ENCODE data around the gene ARMC9. TPM values are rescaled to one million over a fixed set of nuclear protein-coding genes. Genes with fewer than 3 reads are reported as not detected.

ARMC9 gene
- total RNA-seq, 1 experiment from 2014 or later: 16.4 TPM

- POLR2A ChIA-PET: no interaction called here
- CTCF ChIA-PET: no interaction called here
- no peaks in the 10 kb centered on the region for H4K20me1 ChIP-seq (ENCODE audit: insufficient read depth)
- H3K36me3 ChIP-seq (ENCODE audit: control insufficient read depth in 1 of 2, insufficient read depth in 2 of 2, low read length in 2 of 2): no peaks in the 10 kb centered on the region
- H2AFZ ChIP-seq (ENCODE audit: low read depth, low read length, poor library complexity, severe bottlenecking): no peak overlapping the region
- intact Hi-C loops (cut with micrococcal nuclease): no loop called here
- H3K9ac ChIP-seq (ENCODE audit: low read length): no peak overlapping the region
- ATAC-seq (no peak), DNase-seq (ENCODE audit: low read depth, low spot score) (no peak)
- RAD21 ChIA-PET (ENCODE audit: low non-redundant PET in 1 of 2, low total read pairs in 2 of 2, uncharacterized antibody in 2 of 2, unreplicated experiment in 2 of 2): no interaction called here
- no peak overlapping the region for H3K4me2 ChIP-seq (ENCODE audit: low read length)
- H3K79me2 ChIP-seq (ENCODE audit: insufficient read depth, low read length): no peaks in the 10 kb centered on the region
- no peaks in the 10 kb centered on the region for H3K27me3 ChIP-seq (ENCODE audit: insufficient read depth, low read length)
- TF ChIP-seq EGR1 (IDR thresholded peaks at IDR 0.05; ENCODE audit: low read depth): no peak
- H3K9me2 ChIP-seq (ENCODE audit: insufficient read depth): no peaks in the 10 kb centered on the region
- no peak overlapping the region for H3K27ac ChIP-seq (ENCODE audit: low read depth, low read length)
- no TSS peak for BruUV-seq (replicated peaks)
- H3K4me1 ChIP-seq (ENCODE audit: control insufficient read depth in 1 of 2, insufficient read depth in 2 of 2, low read length in 2 of 2): peaks cover 4 to 12% of the 10 kb centered on the region in 2 experiments; a peak in 3 of 4 replicates
- no peak overlapping the region for H3K4me3 ChIP-seq (replicated peaks in 1 of 2; ENCODE audit: low read depth in 1 of 2, low read length in 2 of 2)
- H3K9me3 ChIP-seq (ENCODE audit: control insufficient read depth in 1 of 2, insufficient read depth in 1 of 2, low read depth in 1 of 2, low read length in 2 of 2): no peaks in the 10 kb centered on the region
Observed at GRCh38 chr2:231362555-231363184, 164.2 kb downstream of the ARMC9 start.

- Histone ChIP-seq H3K9me3 (ENCODE audit: control insufficient read depth in 1 of 2, insufficient read depth in 1 of 2, low read depth in 1 of 2, low read length in 2 of 2) (no peaks in the 10 kb centered on the region), H3K27me3 (ENCODE audit: insufficient read depth, low read length) (no peaks in the 10 kb centered on the region), H3K4me2 (ENCODE audit: low read length) (no peak overlapping the region), H3K4me1 (ENCODE audit: control insufficient read depth in 1 of 2, insufficient read depth in 2 of 2, low read length in 2 of 2) (peaks cover 4 to 12% of the 10 kb centered on the region in 2 experiments; a peak in 3 of 4 replicates), H3K36me3 (ENCODE audit: control insufficient read depth in 1 of 2, insufficient read depth in 2 of 2, low read length in 2 of 2) (no peaks in the 10 kb centered on the region), H3K9ac (ENCODE audit: low read length) (no peak overlapping the region), H3K4me3 (replicated peaks in 1 of 2; ENCODE audit: low read depth in 1 of 2, low read length in 2 of 2) (no peak overlapping the region), H3K27ac (ENCODE audit: low read depth, low read length) (no peak overlapping the region), H4K20me1 (ENCODE audit: insufficient read depth) (no peaks in the 10 kb centered on the region), H2AFZ (ENCODE audit: low read depth, low read length, poor library complexity, severe bottlenecking) (no peak overlapping the region), H3K79me2 (ENCODE audit: insufficient read depth, low read length) (no peaks in the 10 kb centered on the region), H3K9me2 (ENCODE audit: insufficient read depth) (no peaks in the 10 kb centered on the region)
- ATAC-seq (no peak), DNase-seq (ENCODE audit: low read depth, low spot score) (no peak)
- RAD21 ChIA-PET (ENCODE audit: low non-redundant PET in 1 of 2, low total read pairs in 2 of 2, uncharacterized antibody in 2 of 2, unreplicated experiment in 2 of 2): no interaction called here
- no TSS peak for BruUV-seq (replicated peaks)
- TF ChIP-seq CTCF (IDR thresholded peaks at IDR 0.05 in 2 of 3, conservative IDR thresholded peaks at IDR 0.05 in 1 of 3; ENCODE audit: borderline replicate concordance in 1 of 3, insufficient read depth in 1 of 3, low read depth in 2 of 3, low read length in 2 of 3) (no peak), POLR2AphosphoS5 (IDR thresholded peaks at IDR 0.05; ENCODE audit: low read depth, low read length) (no peak), ZFX (IDR thresholded peaks at IDR 0.05) (no peak), REST (IDR thresholded peaks at IDR 0.05; ENCODE audit: low read depth) (no peak)
- intact Hi-C loops (cut with micrococcal nuclease): no loop called here
- POLR2A ChIA-PET: no interaction called here
- CTCF ChIA-PET: no interaction called here
Observed at GRCh38 chr2:231364061-231364460, 165.6 kb downstream of the ARMC9 start.
